Fibroblast of skin of abdomen (primary cell): ENCODE measurements around the gene FARP2.

Experiments
- DNase-seq: peaks from one replicate; pipeline ENCODE4 v3.0.0-alpha.2; 2013

The FARP2 gene

DNA sequence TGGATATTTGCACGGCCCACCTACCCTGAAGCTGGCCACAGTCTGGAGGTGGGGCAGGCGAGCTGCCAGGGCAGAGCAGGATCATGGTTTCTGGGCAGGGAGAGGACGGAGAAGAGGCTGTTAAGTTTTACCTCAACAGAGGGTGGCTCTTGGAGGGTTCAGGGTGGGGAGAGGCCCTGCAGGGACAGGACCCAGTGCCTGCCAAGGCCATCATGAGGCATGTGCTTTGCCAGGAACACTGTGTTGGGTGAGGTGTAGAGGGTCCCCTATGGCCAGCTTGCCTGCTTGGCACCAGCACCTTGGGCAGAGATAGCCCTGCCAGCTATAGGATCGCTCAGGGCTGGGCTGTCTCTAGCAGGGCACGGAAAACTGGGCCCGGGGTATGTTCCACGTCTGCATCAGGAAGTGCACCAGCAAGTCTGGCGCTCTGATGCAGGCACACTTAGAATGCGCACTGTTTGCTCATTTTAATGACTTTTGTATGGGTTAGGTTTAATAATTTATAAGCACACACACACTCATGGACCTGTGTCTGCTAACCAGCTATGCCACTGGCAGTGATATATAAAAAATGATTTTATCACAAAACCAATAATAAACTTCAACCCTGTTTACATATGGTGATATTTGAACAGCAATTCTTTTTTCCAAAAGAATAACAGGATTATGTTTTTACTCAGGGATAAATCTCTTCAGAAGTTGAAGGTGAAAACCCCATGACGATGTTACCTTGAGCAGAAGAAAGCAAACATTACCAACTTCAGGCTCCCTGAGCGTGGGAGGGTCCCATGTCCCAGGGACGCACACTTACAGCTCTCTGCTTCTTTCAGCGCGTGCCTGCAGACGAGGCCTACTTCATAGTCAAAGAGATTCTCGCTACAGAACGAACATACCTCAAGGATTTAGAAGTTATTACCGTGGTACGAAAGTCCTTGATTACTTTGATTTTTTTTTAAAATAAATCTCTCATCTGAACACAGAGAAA lies 105.9 kb downstream of the FARP2 start:
- DNase-seq: no peak

DNA sequence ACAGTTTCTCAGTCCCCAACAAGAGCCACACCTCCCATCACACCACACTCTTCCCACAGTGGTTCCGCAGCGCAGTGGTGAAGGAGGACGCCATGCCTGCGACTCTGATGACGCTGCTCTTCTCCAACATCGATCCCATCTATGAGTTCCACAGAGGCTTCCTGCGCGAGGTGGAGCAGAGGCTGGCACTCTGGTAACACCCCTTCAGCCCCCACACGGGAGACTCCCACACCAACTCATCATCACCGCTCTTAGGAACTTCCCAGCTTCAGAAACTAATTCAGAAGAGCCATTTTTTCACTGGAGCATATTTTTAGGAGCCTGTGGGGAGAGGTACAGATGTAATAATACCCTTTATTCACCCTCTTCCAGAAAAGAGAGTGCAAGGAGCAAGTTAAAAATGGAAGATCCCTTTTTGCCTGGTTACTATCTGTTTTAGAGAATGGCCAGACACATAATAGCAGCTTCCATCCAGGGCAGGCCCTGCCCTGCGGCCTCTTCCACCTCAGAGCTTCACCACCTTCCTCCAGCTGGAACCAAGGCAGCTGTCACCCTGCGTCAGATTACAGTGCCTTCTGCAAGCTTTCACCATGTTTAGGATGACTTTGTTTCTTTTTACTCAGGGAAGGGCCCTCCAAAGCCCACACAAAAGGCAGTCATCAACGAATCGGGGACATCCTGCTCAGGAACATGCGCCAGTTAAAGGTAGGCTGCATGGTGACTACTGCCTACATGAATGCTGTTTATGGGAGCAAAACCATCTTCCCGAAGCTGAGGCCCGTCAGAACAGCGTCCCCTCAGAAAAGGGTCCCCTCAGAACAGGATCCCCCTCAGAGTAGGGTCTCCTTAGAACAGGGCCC lies 107.4 kb downstream of the FARP2 start:
- DNase-seq: no peak

- no peak for DNase-seq
Measured at GRCh38 chr2:241465543-241465942, 109.5 kb downstream of the FARP2 start.

DNA sequence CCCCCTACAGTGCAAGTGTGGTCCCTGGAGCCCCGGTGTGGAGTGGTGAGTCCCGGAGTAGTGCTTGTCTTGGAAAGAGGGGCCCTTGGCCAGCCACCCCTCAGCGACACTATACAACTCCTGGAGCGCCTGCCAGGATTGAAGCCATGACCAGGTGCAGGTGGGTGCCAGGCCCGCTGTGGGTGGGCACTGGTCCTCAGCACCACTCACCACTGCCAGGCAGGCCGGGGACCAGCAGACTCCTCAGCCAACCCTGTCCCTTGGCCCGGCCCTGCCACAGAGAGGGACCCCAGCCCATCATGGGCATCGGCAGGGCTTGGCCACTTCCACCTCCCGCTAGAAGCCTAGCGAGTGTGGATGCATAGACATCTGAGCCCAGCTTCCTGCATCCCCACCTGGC lies 110.1 kb downstream of the FARP2 start:
- no peak for DNase-seq

DNA sequence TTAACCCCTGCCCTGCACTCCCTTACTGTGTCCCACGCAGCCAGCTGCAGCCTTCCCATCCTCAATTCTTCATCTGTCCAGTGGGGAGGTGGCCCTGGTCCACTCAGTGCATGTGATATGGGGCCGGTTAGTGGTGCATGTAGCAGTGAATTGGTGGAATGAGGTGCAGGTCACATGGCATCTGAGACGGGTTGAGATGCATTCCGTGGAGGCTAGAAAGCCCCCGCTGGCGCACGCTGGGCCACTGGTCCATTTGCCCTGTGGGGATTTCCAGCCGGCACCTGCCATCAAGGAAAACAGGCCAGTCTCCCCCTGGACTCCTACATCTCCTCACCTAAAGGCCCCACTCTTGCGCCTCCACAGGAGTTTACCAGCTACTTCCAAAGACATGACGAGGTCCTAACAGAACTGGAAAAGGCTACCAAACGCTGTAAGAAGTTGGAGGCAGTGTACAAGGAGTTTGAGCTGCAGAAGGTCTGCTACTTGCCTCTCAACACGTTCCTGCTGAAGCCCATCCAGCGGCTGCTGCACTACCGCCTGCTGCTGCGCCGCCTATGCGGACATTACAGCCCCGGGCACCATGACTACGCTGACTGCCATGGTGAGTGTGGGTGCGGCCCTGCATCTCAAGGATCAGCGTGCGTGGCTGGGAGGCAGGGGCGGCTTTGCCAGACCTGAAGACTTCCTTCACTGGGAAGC lies 111.8 kb downstream of the FARP2 start:
- no peak for DNase-seq

- no peak for DNase-seq
Measured at GRCh38 chr2:241468476-241468781, 112.3 kb downstream of the FARP2 start.

DNA sequence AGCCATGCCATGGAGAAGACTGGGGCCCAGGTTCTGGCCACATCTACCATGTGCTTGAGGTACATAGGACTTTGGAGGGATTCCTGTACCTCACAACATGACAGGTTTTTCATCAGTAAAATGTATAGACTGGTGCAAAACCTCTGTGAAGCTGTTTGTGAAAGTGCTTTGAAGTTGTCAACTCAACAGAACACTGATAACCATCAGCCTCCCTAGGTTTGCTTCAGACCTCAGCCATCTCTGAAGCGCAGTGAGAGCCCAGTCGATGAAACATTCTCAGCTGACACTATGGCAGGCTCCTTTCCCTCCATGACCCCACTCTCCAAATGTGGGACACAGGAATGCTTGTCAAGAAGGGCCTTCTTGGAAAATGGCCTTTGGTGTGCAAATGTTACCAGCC lies 113.7 kb downstream of the FARP2 start:
- DNase-seq: no peak

DNA sequence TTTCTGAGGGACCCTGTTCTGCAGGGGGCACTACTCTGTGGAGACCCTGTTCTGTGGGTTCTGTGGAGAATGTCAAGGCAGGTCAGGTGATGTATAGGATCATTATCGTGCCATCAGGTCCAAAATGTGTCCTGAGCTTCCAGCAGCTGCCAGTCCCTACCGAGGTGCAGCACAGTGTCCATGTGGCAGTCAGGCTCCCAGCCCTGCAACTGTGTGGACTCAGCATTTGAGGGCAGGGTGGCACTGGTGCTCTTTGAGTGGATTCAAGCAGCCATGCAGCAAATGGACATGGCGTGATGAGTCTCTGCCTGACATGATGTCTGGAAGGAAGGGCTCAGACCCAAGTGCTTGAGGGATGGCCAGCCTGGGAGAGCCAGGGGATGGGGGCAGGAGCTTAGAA lies 117.3 kb downstream of the FARP2 start:
- DNase-seq: no peak

- DNase-seq: no peak
Measured at GRCh38 chr2:241475267-241475666, 119.2 kb downstream of the FARP2 start.

GRCh38 chr2:241478166-241478565 lies 122.1 kb downstream of the FARP2 start:
- no peak for DNase-seq

GRCh38 chr2:241479026-241479898 lies 123.2 kb downstream of the FARP2 start:
- no peak for DNase-seq

DNA sequence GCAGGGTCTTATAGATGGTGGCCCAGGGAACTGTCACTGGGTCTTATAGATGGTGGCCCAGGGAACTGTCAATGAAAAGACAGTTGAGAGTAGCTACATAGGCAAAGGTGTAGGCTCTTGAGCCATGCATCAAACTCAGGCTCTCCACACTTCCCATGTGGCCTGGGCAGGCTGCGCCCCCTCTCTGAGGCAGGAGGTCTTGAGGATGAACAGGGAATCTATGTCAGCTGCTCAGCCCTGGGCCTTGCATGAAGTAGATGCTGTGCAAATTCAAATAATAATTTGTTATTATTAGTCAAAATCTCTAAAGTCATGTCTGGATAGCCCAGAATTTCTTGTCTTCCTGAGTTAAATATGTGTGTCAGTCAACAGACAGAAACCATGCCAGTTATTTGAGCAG lies 125.6 kb downstream of the FARP2 start:
- no peak for DNase-seq

- DNase-seq: no peak
Measured at GRCh38 chr2:241482126-241482955, 126.3 kb downstream of the FARP2 start.

DNA sequence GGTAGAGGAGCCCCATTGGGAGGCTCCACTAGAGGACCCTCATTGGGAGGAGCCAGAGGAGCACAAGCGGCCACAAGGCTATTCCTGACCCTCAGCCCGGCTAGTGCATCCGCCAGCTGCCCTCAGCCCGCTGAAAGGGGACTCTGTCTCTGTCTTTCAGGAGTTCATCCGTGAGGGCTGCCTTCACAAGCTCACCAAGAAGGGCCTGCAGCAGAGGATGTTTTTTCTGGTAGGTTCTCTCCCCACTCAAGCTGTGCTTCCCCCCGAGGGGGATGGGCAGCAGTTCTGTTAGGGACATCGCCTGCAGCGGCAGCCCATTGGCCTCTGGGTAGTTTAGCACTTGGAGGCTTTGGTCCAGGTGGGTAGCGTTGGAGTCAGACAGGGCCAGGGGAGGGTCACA lies 127.2 kb downstream of the FARP2 start:
- no peak for DNase-seq

- DNase-seq: no peak
Measured at GRCh38 chr2:241485172-241485911, 129.3 kb downstream of the FARP2 start.

- no peak for DNase-seq
Measured at GRCh38 chr2:241489088-241489487, 133.0 kb downstream of the FARP2 start.

GRCh38 chr2:241489733-241490680 lies 133.9 kb downstream of the FARP2 start:
- DNase-seq: no peak

DNA sequence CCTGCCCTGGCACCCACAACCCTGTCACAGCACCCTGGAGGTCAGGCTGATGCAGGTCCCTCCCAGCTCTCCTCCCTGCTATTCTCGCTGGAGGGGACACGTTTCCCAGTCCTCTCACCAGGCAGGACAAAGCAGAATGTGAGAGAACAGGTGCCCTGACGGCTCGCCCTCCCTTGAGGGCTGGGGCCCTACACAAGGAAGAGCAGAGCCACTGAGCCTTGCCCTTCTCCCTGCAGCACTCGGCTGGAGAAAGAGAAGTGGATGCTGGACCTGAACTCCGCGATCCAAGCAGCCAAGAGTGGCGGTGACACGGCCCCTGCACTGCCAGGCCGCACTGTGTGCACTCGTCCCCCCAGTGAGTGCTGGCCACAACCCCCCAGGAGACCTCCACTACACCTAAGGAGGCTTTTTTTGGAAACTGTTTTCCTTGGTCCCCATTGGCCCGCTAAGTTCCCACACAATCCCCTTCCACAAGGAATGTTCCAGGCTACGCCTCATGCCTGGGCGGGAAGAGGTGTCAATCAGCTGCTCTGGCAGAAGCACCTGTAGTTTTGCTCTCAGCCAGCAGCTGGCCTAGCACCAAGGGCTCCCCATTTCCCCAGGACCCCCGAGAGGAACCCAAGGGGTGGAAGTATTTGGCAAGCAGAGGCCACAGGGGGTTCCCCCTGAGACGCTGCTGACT lies 134.9 kb downstream of the FARP2 start:
- DNase-seq: no peak
